ENCODE data around the gene HOXA3. TPM values are rescaled to one million over a fixed set of nuclear protein-coding genes. Genes with fewer than 3 reads are reported as not detected.

The HOXA3 gene
- total and polyA plus RNA-seq, 9 of the 15 experiments (the other 6 are each of a cell fraction or from before 2014, with no cell fraction given) = 0.04 to 0.13 TPM; not detected in 7

DNA sequence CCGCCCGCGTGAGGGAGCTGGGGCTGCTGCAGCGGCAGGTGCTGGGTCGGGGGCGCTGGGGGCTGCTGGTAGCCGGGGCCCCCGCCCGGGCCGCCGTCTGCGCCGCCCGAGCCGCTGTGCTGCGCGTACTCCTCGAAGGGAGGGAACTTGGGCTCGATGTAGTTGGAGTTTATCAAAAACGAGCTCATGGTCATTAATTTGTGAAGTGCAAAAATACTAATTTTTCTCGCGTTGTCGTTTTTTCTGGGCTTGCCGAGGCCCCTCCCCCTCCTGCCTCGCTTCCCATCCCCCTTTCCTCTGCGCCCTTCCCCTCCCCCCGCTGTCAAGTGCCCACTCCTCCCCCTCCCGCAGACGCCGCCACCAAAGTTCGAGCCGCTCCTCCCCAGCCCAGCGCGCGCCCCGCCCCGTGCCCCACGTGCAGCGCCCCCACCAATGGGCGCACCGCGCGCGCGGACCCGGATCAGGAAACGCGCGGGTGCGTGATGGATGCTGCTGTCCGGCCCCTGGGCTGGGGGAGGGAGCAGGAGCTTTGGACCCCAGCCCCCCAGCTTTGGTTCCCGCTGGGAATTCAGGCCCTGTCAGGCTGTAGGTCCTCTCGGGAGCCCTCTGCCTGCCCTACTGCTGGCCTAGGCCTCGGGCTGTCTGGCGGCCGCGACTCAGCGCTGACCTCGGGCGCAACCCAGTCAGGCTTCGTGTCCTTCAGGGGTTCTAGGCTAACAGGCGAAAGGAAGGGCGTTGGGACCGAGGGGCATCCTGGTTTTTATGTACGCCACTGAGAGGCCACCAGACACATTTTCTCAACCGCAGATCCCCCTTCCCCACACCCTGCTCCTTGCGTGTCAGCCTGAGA is 21.6 kb downstream of the HOXA3 start, which contains the start of gene HOXA4:
Gene HOXA4 (minus strand): TSS at position 218 of the 850 bp plus-strand sequence. CDS start 24 bp downstream, at position 194.
- ChIA-PET CTCF (ENCODE audit: low intra/inter-chr PET ratio) (no interaction called here), POLR2A (interaction anchor here (0.7 kb wide), 1 partner anchor 458 kb away, joined by 3 read pairs; no protein-coding TSS in a partner anchor)
- DNase-seq (ENCODE audit: extremely low read depth in 1 of 4, low spot score in 3 of 4) (no peak), FAIRE-seq (no peak), ATAC-seq (no peak)
- H3K9me1 ChIP-seq (ENCODE audit: control insufficient read depth, insufficient read depth, low read length) = no peaks in the 10 kb centered on the region
- H3K9me3 ChIP-seq (replicated peaks; ENCODE audit: control insufficient read depth, insufficient read depth, low read depth, low read length) = no peaks in the 10 kb centered on the region
- H3K4me2 ChIP-seq (ENCODE audit: insufficient read depth, low read length) = no peak within 1 kb of the TSS
- no TSS peak for BruUV-seq (replicated peaks)
- peaks cover 0 to 1% of the 10 kb centered on the region in 2 experiments; a peak in 1 of 5 replicates for H3K4me1 ChIP-seq (replicated peaks in 1 of 2; ENCODE audit: control insufficient read depth in 2 of 2, insufficient read depth in 2 of 2, low read length in 2 of 2)
- intact Hi-C loops (cut with micrococcal nuclease) (no loop called here), in situ Hi-C loops (cut with MboI) (no loop called here)
- H3K79me2 ChIP-seq (ENCODE audit: control insufficient read depth, insufficient read depth, low read length) = no peaks in the 10 kb centered on the region
- whole genome bisulfite sequencing (ENCODE audit: insufficient coverage, low coverage, missing lambda C conversion rate) = 38% methylated on average over 16 of the region's 67 CpGs
- peaks cover 13 to 25% of the 10 kb centered on the region in 2 experiments for H3K27me3 ChIP-seq (ENCODE audit: control insufficient read depth in 2 of 2, insufficient read depth in 2 of 2, low read length in 2 of 2)
- H2AFZ ChIP-seq (ENCODE audit: low read depth, low read length) = no peak within 1 kb of the TSS
- H3K36me3 ChIP-seq (ENCODE audit: control insufficient read depth, insufficient read depth, low read length) = no peaks in the 10 kb centered on the region
- H3K27ac ChIP-seq (ENCODE audit: extremely low read depth, low read depth, low read length) = no peak within 1 kb of the TSS
- H3K9ac ChIP-seq (ENCODE audit: insufficient read depth in 1 of 2, low read depth in 2 of 2, low read length in 2 of 2) = no peak within 1 kb of the TSS
- no peak within 1 kb of the TSS for H3K4me3 ChIP-seq
- H4K20me1 ChIP-seq (replicated peaks; ENCODE audit: control insufficient read depth, insufficient read depth, low read length) = no peaks in the 10 kb centered on the region; the same call in 1 of the 2 replicates
- no peak for TF ChIP-seq DIDO1 (tag; IDR thresholded peaks at IDR 0.05; ENCODE audit: low read depth)
- TF ChIP-seq ZNF780A (CRISPR knock-in tag; IDR thresholded peaks at IDR 0.05) = no peak
- no peak for TF ChIP-seq ZNF184 (CRISPR knock-in tag; IDR thresholded peaks at IDR 0.05)
- TF ChIP-seq RFX5 (IDR thresholded peaks at IDR 0.05; ENCODE audit: low read depth, low read length) = no peak
- no peak for TF ChIP-seq THRAP3 (IDR thresholded peaks at IDR 0.05; ENCODE audit: borderline replicate concordance)
- no peak for TF ChIP-seq SAP30 (IDR thresholded peaks at IDR 0.05; ENCODE audit: borderline replicate concordance, insufficient read depth, low read depth, low read length, poor library complexity, severe bottlenecking)
- TF ChIP-seq, protein P1, sequence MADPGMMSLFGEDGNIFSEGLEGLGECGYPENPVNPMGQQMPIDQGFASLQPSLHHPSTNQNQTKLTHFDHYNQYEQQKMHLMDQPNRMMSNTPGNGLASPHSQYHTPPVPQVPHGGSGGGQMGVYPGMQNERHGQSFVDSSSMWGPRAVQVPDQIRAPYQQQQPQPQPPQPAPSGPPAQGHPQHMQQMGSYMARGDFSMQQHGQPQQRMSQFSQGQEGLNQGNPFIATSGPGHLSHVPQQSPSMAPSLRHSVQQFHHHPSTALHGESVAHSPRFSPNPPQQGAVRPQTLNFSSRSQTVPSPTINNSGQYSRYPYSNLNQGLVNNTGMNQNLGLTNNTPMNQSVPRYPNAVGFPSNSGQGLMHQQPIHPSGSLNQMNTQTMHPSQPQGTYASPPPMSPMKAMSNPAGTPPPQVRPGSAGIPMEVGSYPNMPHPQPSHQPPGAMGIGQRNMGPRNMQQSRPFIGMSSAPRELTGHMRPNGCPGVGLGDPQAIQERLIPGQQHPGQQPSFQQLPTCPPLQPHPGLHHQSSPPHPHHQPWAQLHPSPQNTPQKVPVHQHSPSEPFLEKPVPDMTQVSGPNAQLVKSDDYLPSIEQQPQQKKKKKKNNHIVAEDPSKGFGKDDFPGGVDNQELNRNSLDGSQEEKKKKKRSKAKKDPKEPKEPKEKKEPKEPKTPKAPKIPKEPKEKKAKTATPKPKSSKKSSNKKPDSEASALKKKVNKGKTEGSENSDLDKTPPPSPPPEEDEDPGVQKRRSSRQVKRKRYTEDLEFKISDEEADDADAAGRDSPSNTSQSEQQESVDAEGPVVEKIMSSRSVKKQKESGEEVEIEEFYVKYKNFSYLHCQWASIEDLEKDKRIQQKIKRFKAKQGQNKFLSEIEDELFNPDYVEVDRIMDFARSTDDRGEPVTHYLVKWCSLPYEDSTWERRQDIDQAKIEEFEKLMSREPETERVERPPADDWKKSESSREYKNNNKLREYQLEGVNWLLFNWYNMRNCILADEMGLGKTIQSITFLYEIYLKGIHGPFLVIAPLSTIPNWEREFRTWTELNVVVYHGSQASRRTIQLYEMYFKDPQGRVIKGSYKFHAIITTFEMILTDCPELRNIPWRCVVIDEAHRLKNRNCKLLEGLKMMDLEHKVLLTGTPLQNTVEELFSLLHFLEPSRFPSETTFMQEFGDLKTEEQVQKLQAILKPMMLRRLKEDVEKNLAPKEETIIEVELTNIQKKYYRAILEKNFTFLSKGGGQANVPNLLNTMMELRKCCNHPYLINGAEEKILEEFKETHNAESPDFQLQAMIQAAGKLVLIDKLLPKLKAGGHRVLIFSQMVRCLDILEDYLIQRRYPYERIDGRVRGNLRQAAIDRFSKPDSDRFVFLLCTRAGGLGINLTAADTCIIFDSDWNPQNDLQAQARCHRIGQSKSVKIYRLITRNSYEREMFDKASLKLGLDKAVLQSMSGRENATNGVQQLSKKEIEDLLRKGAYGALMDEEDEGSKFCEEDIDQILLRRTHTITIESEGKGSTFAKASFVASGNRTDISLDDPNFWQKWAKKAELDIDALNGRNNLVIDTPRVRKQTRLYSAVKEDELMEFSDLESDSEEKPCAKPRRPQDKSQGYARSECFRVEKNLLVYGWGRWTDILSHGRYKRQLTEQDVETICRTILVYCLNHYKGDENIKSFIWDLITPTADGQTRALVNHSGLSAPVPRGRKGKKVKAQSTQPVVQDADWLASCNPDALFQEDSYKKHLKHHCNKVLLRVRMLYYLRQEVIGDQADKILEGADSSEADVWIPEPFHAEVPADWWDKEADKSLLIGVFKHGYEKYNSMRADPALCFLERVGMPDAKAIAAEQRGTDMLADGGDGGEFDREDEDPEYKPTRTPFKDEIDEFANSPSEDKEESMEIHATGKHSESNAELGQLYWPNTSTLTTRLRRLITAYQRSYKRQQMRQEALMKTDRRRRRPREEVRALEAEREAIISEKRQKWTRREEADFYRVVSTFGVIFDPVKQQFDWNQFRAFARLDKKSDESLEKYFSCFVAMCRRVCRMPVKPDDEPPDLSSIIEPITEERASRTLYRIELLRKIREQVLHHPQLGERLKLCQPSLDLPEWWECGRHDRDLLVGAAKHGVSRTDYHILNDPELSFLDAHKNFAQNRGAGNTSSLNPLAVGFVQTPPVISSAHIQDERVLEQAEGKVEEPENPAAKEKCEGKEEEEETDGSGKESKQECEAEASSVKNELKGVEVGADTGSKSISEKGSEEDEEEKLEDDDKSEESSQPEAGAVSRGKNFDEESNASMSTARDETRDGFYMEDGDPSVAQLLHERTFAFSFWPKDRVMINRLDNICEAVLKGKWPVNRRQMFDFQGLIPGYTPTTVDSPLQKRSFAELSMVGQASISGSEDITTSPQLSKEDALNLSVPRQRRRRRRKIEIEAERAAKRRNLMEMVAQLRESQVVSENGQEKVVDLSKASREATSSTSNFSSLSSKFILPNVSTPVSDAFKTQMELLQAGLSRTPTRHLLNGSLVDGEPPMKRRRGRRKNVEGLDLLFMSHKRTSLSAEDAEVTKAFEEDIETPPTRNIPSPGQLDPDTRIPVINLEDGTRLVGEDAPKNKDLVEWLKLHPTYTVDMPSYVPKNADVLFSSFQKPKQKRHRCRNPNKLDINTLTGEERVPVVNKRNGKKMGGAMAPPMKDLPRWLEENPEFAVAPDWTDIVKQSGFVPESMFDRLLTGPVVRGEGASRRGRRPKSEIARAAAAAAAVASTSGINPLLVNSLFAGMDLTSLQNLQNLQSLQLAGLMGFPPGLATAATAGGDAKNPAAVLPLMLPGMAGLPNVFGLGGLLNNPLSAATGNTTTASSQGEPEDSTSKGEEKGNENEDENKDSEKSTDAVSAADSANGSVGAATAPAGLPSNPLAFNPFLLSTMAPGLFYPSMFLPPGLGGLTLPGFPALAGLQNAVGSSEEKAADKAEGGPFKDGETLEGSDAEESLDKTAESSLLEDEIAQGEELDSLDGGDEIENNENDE (IDR thresholded peaks at IDR 0.05; ENCODE audit: low read depth, low read length) = no peak
- no peak for TF ChIP-seq TGIF2 (CRISPR knock-in tag; IDR thresholded peaks at IDR 0.05)
- TF ChIP-seq JUND (IDR thresholded peaks at IDR 0.05; ENCODE audit: borderline replicate concordance, low read depth, low read length) = no peak
- TF ChIP-seq JUND (tag; IDR thresholded peaks at IDR 0.05; ENCODE audit: borderline replicate concordance, low read depth, low read length) = no peak

Measured in K562 (cell line).